CD14-positive monocyte (primary cell): ENCODE data around the gene TFPI. TPM values are rescaled to one million over a fixed set of nuclear protein-coding genes. Genes with fewer than 3 reads are reported as not detected.

ENCODE experiments used
- DNase-seq, 3 donors: peaks; one replicate each; pipeline ENCODE4 v3.0.0-alpha.2; 2011 to 2022
- H2AFZ ChIP-seq: 2 replicates; pipeline ENCODE4 v1.6.0; 2012; ENCODE audit warnings: mild to moderate bottlenecking, low read depth, low read length, inconsistent platforms; ENCODE audit not compliant: insufficient read depth, poor library complexity, severe bottlenecking
- H3K27ac ChIP-seq, 2 donors: 1 replicate in 1 of 2; 2 replicates in 1 of 2; pipeline ENCODE4 v1.5.1; 2012 to 2013; ENCODE audit warnings: low read length in 2 of 2, control low read depth in 1 of 2, inconsistent platforms in 1 of 2, low read depth in 1 of 2, mild to moderate bottlenecking in 1 of 2
- H3K27me3 ChIP-seq, 2 donors: one replicate each; pipeline versions ENCODE4 v1.6.0 to v1.6.1; 2011 to 2013; ENCODE audit warnings: low read length in 2 of 2; ENCODE audit not compliant: control insufficient read depth in 2 of 2, insufficient read depth in 2 of 2
- H3K36me3 ChIP-seq, 2 donors: replicated peaks in 1 of 2; 1 replicate in 1 of 2; 2 replicates in 1 of 2; pipeline versions ENCODE4 v1.5.1 to v1.6.1; 2012 to 2013; ENCODE audit warnings: low read length in 2 of 2, control low read depth in 1 of 2, inconsistent platforms in 1 of 2, mild to moderate bottlenecking in 1 of 2; ENCODE audit not compliant: insufficient read depth in 2 of 2, control insufficient read depth in 1 of 2
- H3K4me1 ChIP-seq, 2 donors: 1 replicate in 1 of 2; 2 replicates in 1 of 2; pipeline versions ENCODE4 v1.5.1 to v1.6.1; 2012 to 2013; ENCODE audit warnings: low read length in 2 of 2, control low read depth in 1 of 2, inconsistent platforms in 1 of 2, mild to moderate bottlenecking in 1 of 2, moderate library complexity in 1 of 2; ENCODE audit not compliant: insufficient read depth in 2 of 2, control insufficient read depth in 1 of 2
- H3K4me2 ChIP-seq: replicated peaks from 2 replicates; pipeline ENCODE3; 2012; ENCODE audit warnings: low read length, moderate library complexity, mild to moderate bottlenecking; ENCODE audit not compliant: poor library complexity, severe bottlenecking; ENCODE audit errors: extremely low read depth
- H3K4me3 ChIP-seq, 3 experiments: fragments of 200-600 bp in 1 of 3; sonication (generic) in 1 of 3; replicated peaks in 1 of 3; 1 replicate in 2 of 3; 2 replicates in 1 of 3; pipeline ENCODE4 v1.5.1; 2011 to 2013; ENCODE audit warnings: low read length in 3 of 3, mild to moderate bottlenecking in 3 of 3, control low read depth in 2 of 3, low read depth in 2 of 3, inconsistent platforms in 1 of 3, moderate library complexity in 1 of 3
- H3K79me2 ChIP-seq: 2 replicates; pipeline ENCODE4 v1.6.0; 2012; ENCODE audit warnings: mild to moderate bottlenecking, control low read depth, inconsistent platforms, low read length, moderate library complexity; ENCODE audit not compliant: insufficient read depth
- H3K9ac ChIP-seq: 2 replicates; pipeline ENCODE4 v1.6.0; 2017; ENCODE audit warnings: low read length, mild to moderate bottlenecking; ENCODE audit not compliant: insufficient read depth, poor library complexity, severe bottlenecking
- H3K9me3 ChIP-seq, 2 donors: replicated peaks in 1 of 2; 1 replicate in 1 of 2; 2 replicates in 1 of 2; pipeline versions ENCODE4 v1.5.1 to v1.6.1; 2012 to 2013; ENCODE audit warnings: low read length in 2 of 2, control low read depth in 1 of 2; ENCODE audit not compliant: control insufficient read depth in 1 of 2, insufficient read depth in 1 of 2
- H4K20me1 ChIP-seq: 2 replicates; pipeline ENCODE4 v1.6.0; 2012; ENCODE audit warnings: mild to moderate bottlenecking, low read length, control low read depth, moderate library complexity; ENCODE audit not compliant: insufficient read depth
- H3K27ac Mint-ChIP-seq, 7 donors: one replicate each; pipeline ENCODE4 v1.8.0; 2020; ENCODE audit warnings: mild to moderate bottlenecking in 7 of 7, mixed read lengths in 7 of 7, moderate library complexity in 6 of 7, inconsistent platforms in 2 of 7
- H3K27me3 Mint-ChIP-seq, 3 donors: one replicate each; pipeline ENCODE4 v1.8.0; 2021 to 2022; ENCODE audit warnings: low read depth in 3 of 3, mild to moderate bottlenecking in 3 of 3, mixed read lengths in 3 of 3, moderate library complexity in 3 of 3, inconsistent platforms in 1 of 3
- H3K36me3 Mint-ChIP-seq, 2 donors: one replicate each; pipeline ENCODE4 v1.8.0; 2020; ENCODE audit warnings: mixed read lengths in 2 of 2, inconsistent platforms in 1 of 2, mild to moderate bottlenecking in 1 of 2
- H3K4me1 Mint-ChIP-seq: one replicate; pipeline ENCODE4 v1.8.0; 2020; ENCODE audit warnings: mild to moderate bottlenecking, mixed read lengths
- H3K4me3 Mint-ChIP-seq, 2 donors: one replicate each; pipeline ENCODE4 v1.8.0; 2020; ENCODE audit warnings: mild to moderate bottlenecking in 2 of 2, mixed read lengths in 2 of 2, moderate library complexity in 1 of 2
- H3K9me3 Mint-ChIP-seq, 7 donors: one replicate each; pipeline ENCODE4 v1.8.0; 2020 to 2022; ENCODE audit warnings: mixed read lengths in 7 of 7, mild to moderate bottlenecking in 6 of 7, moderate library complexity in 6 of 7, inconsistent platforms in 2 of 7
- CTCF ChIP-seq: fragments of 200-600 bp; IDR thresholded peaks from one replicate; pipeline ENCODE4 v1.8.0; 2022; ENCODE audit warnings: antibody characterized with exemption, mild to moderate bottlenecking
- WGBS: methylation state at CpG from one replicate; pipeline ENCODE4 v1.1.5; 2013; ENCODE audit warnings: missing lambda C conversion rate; ENCODE audit not compliant: insufficient coverage; 5-methylcytosine and 5-hydroxymethylcytosine counted together
- intact Hi-C, 2 donors: fragments of 100-400 bp; cut with micrococcal nuclease; formaldehyde crosslinking; loops; one replicate each; pipeline versions ENCODE4 v1.15.0 to v1.15.1; 2023
- polyA plus RNA-seq, 3 donors: library from polyadenylated mRNA; depleted of rRNA in 1 of 3; unstranded in 2 of 3; stranded (reverse) in 1 of 3; fragments of 300-500 nt in 2 of 3; fragments of >200 nt in 1 of 3; fragmentation: Illumina TruSeq in 2 of 3; gene quantifications; 1 replicate in 2 of 3; 2 replicates in 1 of 3; pipeline ENCODE4 v1.2.3, GENCODE V29; 2012 to 2021

The TFPI gene
- polyA plus RNA-seq, 3 donors = 0.46 TPM; not detected in 2

DNA sequence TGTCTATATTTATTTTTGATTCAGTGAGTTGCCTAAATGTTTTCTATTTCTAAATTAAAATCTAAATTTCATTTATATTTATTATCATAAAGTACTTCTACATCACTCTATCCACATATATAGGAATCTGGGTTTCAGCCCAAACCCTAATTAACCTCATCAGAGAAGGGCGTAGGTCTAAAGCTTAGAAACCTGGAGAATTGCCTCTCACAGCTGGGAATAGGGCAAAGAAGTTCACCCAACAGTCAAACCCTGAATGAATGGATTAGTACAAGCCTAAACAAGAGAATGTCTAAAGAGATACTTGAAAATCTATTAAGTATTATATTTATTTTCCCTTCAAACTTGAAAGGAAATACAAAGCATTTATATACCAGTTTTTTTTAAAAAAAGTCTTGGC, 26.2 kb downstream of the TFPI start:
- Histone ChIP-seq H4K20me1 (no peaks in the 10 kb centered on the region), H3K4me3 (no peak overlapping the region), H3K9ac (no peak overlapping the region), H3K27me3 (no peaks in the 10 kb centered on the region), H2AFZ (no peak overlapping the region), H3K9me3 (peaks cover 0 to 9% of the 10 kb centered on the region in 2 donors), H3K79me2 (no peaks in the 10 kb centered on the region), H3K36me3 (no peaks in the 10 kb centered on the region), H3K4me1 (no peaks in the 10 kb centered on the region), H3K27ac (no peak overlapping the region), H3K4me2 (no peak overlapping the region)
- no peak overlapping the region for H3K4me3 Mint-ChIP-seq
- WGBS = no CpG with 5 or more reads among the region's 1 CpG
- no peak for TF ChIP-seq CTCF
- H3K27me3 Mint-ChIP-seq = no peaks in the 10 kb centered on the region
- H3K9me3 Mint-ChIP-seq = peaks cover 0 to 4% (median 2%) of the 10 kb centered on the region in 7 donors
- intact Hi-C loops = no loop called here
- no peaks in the 10 kb centered on the region for H3K4me1 Mint-ChIP-seq
- no peaks in the 10 kb centered on the region for H3K36me3 Mint-ChIP-seq
- no peak overlapping the region for H3K27ac Mint-ChIP-seq
- no peak for DNase-seq

DNA sequence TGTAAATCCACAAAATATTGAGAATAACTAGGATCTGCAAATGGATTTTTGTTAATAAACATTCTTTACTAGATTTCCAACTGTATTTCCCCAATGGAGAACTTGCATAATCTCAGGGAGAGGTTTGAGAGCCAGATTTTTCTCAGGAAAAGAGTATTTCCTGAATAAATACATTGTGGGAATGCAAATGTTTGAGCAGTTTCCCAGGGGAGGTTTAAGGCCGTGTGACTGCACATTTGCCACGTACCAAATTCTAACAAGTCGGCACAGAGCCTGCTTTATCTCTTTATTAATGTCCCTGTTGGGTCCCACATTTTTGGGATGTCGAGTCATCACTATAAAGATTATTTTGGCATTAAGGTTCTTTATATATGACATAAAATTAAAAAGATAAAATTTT, 27.0 kb downstream of the TFPI start:
- DNase-seq = no peak
- no CpG with 5 or more reads among the region's 4 CpGs for WGBS
- Mint-ChIP-seq H3K36me3 (no peaks in the 10 kb centered on the region), H3K9me3 (peaks cover 0 to 3% (median 0%) of the 10 kb centered on the region in 7 donors), H3K4me1 (no peaks in the 10 kb centered on the region), H3K27me3 (no peaks in the 10 kb centered on the region), H3K27ac (no peak overlapping the region), H3K4me3 (no peak overlapping the region)
- H3K4me3 ChIP-seq = no peak overlapping the region
- no peak overlapping the region for H3K9ac ChIP-seq
- H3K27me3 ChIP-seq = no peaks in the 10 kb centered on the region
- no peaks in the 10 kb centered on the region for H4K20me1 ChIP-seq
- H3K4me2 ChIP-seq = no peak overlapping the region
- intact Hi-C loops = no loop called here
- no peaks in the 10 kb centered on the region for H3K36me3 ChIP-seq
- no peaks in the 10 kb centered on the region for H3K79me2 ChIP-seq
- H3K9me3 ChIP-seq = peaks cover 0 to 2% of the 10 kb centered on the region in 2 donors
- H3K4me1 ChIP-seq = no peaks in the 10 kb centered on the region
- no peak for TF ChIP-seq CTCF
- no peak overlapping the region for H3K27ac ChIP-seq
- no peak overlapping the region for H2AFZ ChIP-seq
